Transverse colon (tissue), 4 donors: Measurements from ENCODE around the gene ARL14. TPM values are rescaled to one million over a fixed set of nuclear protein-coding genes. Genes with fewer than 3 reads are reported as not detected.

Experiments used
- DNase-seq: peaks from one replicate; pipeline ENCODE4 v3.0.0-alpha.2; 2019
- H3K27ac ChIP-seq, 4 donors: fragments of 200-600 bp; sonication (generic); 2 replicates each; pipeline ENCODE4 v1.5.1; 2016 to 2018; ENCODE audit warnings: inconsistent platforms in 4 of 4
- H3K27me3 ChIP-seq: fragments of 200-600 bp; sonication (generic); 2 replicates; pipeline ENCODE4 v1.5.1; 2017; ENCODE audit warnings: inconsistent platforms
- H3K36me3 ChIP-seq, 4 donors: fragments of 200-600 bp; sonication (generic); 2 replicates each; pipeline ENCODE4 v1.5.1; 2017 to 2019; ENCODE audit warnings: inconsistent platforms in 4 of 4
- H3K4me1 ChIP-seq, 4 donors: fragments of 200-600 bp; sonication (generic); 2 replicates each; pipeline ENCODE4 v1.5.1; 2017 to 2020; ENCODE audit warnings: inconsistent platforms in 4 of 4
- H3K4me3 ChIP-seq, 4 donors: fragments of 200-600 bp; sonication (generic); 1 replicate in 1 of 4; 2 replicates in 3 of 4; pipeline versions ENCODE4 v1.5.1 to v1.6.1; 2017 to 2019; ENCODE audit warnings: inconsistent platforms in 4 of 4
- H3K9me3 ChIP-seq, 2 donors: fragments of 200-600 bp; sonication (generic); 2 replicates each; pipeline ENCODE4 v1.5.1; 2017 to 2019; ENCODE audit warnings: inconsistent platforms in 2 of 2
- CTCF ChIP-seq, 5 experiments: fragments of 200-600 bp in 3 of 5; fragments of 450-650 bp in 2 of 5; sonication (generic) in 3 of 5; IDR thresholded peaks; 1 replicate in 2 of 5; 2 replicates in 3 of 5; pipeline ENCODE4 v1.5.1; 2016 to 2017; ENCODE audit warnings: antibody characterized with exemption in 5 of 5, inconsistent platforms in 3 of 5, mild to moderate bottlenecking in 2 of 5, moderate library complexity in 1 of 5
- EP300 ChIP-seq: sonication (generic); formaldehyde crosslinking; IDR thresholded peaks from one replicate; pipeline ENCODE4 v1.6.1; 2017; ENCODE audit warnings: antibody characterized with exemption, low read depth
- POLR2A ChIP-seq: fragments of 450-650 bp; IDR thresholded peaks from one replicate; pipeline ENCODE4 v1.6.1; 2016; ENCODE audit warnings: antibody characterized with exemption, mild to moderate bottlenecking, moderate library complexity
- POLR2AphosphoS5 ChIP-seq, 3 donors: sonication (generic); formaldehyde crosslinking; IDR thresholded peaks; one replicate each; pipeline ENCODE4 v1.6.1; 2016; ENCODE audit warnings: antibody characterized with exemption in 3 of 3
- WGBS, 2 donors: methylation state at CpG; one replicate each; pipeline ENCODE4 v1.1.5; 2018; ENCODE audit warnings: low coverage in 1 of 2; 5-methylcytosine and 5-hydroxymethylcytosine counted together
- in situ Hi-C, 4 donors: fragments of 200-750 bp; cut with MboI; loops; one replicate each; pipeline versions ENCODE4 v1.15.0 to v1.15.1; 2017; ENCODE audit warnings: low sequenced_read_pairs in 3 of 4, low pct_ligation_motif_present in 1 of 4, low pct_unique_long_range_greater_than_20kb in 1 of 4
- intact Hi-C: fragments of 100-400 bp; cut with DNase I; formaldehyde crosslinking; loops from one replicate; pipeline ENCODE4 v1.15.1; 2023; ENCODE audit warnings: low total_unique reads
- total RNA-seq, 4 donors: library from RNA; depleted of rRNA; stranded (reverse); fragments of >200 nt; gene quantifications; one replicate each; pipeline ENCODE4 v1.1.0, GENCODE V29; 2016

ARL14 gene
- total RNA-seq, 4 donors from 2014 or later = 2.0 to 47.1 (median 27.8) TPM

GRCh38 chr3:160694345-160694744, 17.4 kb downstream of the ARL14 start:
- no peaks in the 10 kb centered on the region for H3K36me3 ChIP-seq
- intact Hi-C loops = no loop called here
- H3K9me3 ChIP-seq = no peaks in the 10 kb centered on the region
- 79 to 88% methylated on average over 3 of the region's 3 CpGs for WGBS, 2 donors
- TF ChIP-seq POLR2AphosphoS5 (IDR thresholded peaks at IDR 0.05) (no peak), POLR2A (no peak), CTCF (IDR thresholded peaks at IDR 0.05) (no peak), EP300 (no peak)
- H3K4me1 ChIP-seq = no peaks in the 10 kb centered on the region
- no peaks in the 10 kb centered on the region for H3K27me3 ChIP-seq
- no peak overlapping the region for H3K27ac ChIP-seq
- H3K4me3 ChIP-seq = no peak overlapping the region
- in situ Hi-C loops = no loop called here
- DNase-seq = no peak

GRCh38 chr3:160695003-160695402, 18.0 kb downstream of the ARL14 start:
- Histone ChIP-seq H3K27ac (no peak overlapping the region), H3K9me3 (no peaks in the 10 kb centered on the region), H3K27me3 (no peaks in the 10 kb centered on the region), H3K4me3 (no peak overlapping the region), H3K36me3 (no peaks in the 10 kb centered on the region), H3K4me1 (no peaks in the 10 kb centered on the region)
- no peak for TF ChIP-seq POLR2A
- TF ChIP-seq POLR2AphosphoS5 (IDR thresholded peaks at IDR 0.05) = no peak
- no peak for DNase-seq
- intact Hi-C loops (no loop called here), in situ Hi-C loops (no loop called here)
- 93% methylated on average over 8 of the region's 8 CpGs; no CpG with 5 or more reads in 1 of the 2 donors for WGBS, 2 donors

GRCh38 chr3:160695915-160696327, 19.0 kb downstream of the ARL14 start:
- H3K9me3 ChIP-seq = no peaks in the 10 kb centered on the region
- no peak for DNase-seq
- intact Hi-C loops = no loop called here

GRCh38 chr3:160697637-160698380, 20.8 kb downstream of the ARL14 start:
- Histone ChIP-seq H3K4me3 (no peak overlapping the region), H3K27me3 (no peaks in the 10 kb centered on the region), H3K36me3 (no peaks in the 10 kb centered on the region), H3K27ac (no peak overlapping the region), H3K4me1 (no peaks in the 10 kb centered on the region), H3K9me3 (no peaks in the 10 kb centered on the region)
- intact Hi-C loops = no loop called here
- in situ Hi-C loops = no loop called here
- TF ChIP-seq CTCF (IDR thresholded peaks at IDR 0.05) (no peak), POLR2A (no peak), POLR2AphosphoS5 (IDR thresholded peaks at IDR 0.05) (no peak)
- DNase-seq = no peak
- 80 to 81% methylated on average over 1 of the region's 1 CpG for WGBS, 2 donors

More at GRCh38 chr3:160695915-160696327, 19.0 kb downstream of the ARL14 start:
- TF ChIP-seq POLR2A = no peak
- no peak for TF ChIP-seq EP300
- TF ChIP-seq CTCF (IDR thresholded peaks at IDR 0.05) = no peak
- TF ChIP-seq POLR2AphosphoS5 (IDR thresholded peaks at IDR 0.05) = no peak
- 72 to 81% methylated on average over 2 of the region's 2 CpGs for WGBS, 2 donors
- Histone ChIP-seq H3K27me3 (no peaks in the 10 kb centered on the region), H3K4me1 (no peaks in the 10 kb centered on the region), H3K4me3 (no peak overlapping the region), H3K27ac (no peak overlapping the region), H3K36me3 (no peaks in the 10 kb centered on the region)
- in situ Hi-C loops = no loop called here
